Heart left ventricle (tissue), 13 donors: Measurements from ENCODE around the gene TMEM250.

Experiments
- CTCF ChIP-seq, 12 donors: fragments of 200-600 bp; sonication (generic) in 4 of 12; IDR thresholded peaks; one replicate each; pipeline versions ENCODE4 v1.5.0 to v1.8.0; 2018 to 2022; ENCODE audit warnings: antibody characterized with exemption in 12 of 12, mild to moderate bottlenecking in 5 of 12
- POLR2A ChIP-seq, 2 donors: fragments of 450-650 bp; IDR thresholded peaks; one replicate each; pipeline ENCODE4 v1.6.1; 2017; ENCODE audit warnings: antibody characterized with exemption in 2 of 2, mild to moderate bottlenecking in 2 of 2, moderate library complexity in 2 of 2
- donor health status: ischemic (EF 13 %, LVEDD 7.1; RV severe dilation, severe dysfunction).
- donor health status: DM: no; HTN: yes; CAD: no.
- donor health status: DM: no; HTN: no; CAD: no.
- donor health status: ischemic (EF 25% LVEDD 6.9; RV normal size, moderate dysfunction).
- donor health status: ischemic (EF 25% LVEDD 5.7; RV mildly dilated, moderate dysfunction).
- donor health status: ischemic (EF 35%, LVEDD 5.7; RV mildly dilated, moderate dysfunction).
- donor health status: nonischemic (EF 11% LVEDD 7.7; RV severe dilation, severe dysfunction).
- donor health status: DM: yes; HTN: yes; CAD: no.
- donor health status: PGD.
- donor health status: ischemic (EF 29% LVEDD 5.4; RV normal size, mild dysfunction).
- donor health status: nonischemic (EF 23%, LVEDD 6.1; RV moderate dilation, normal function).

- TF ChIP-seq POLR2A (IDR thresholded peaks at IDR 0.05), result no peak
- TF ChIP-seq CTCF (IDR thresholded peaks at IDR 0.05), result no peak
These were observed 3.5 kb downstream of the TMEM250 start for GRCh38 chr9:136115206-136115605.
